Liver (tissue), 9 donors: ENCODE results near the gene MAP3K21. TPM values are rescaled to one million over a fixed set of nuclear protein-coding genes. Genes with fewer than 3 reads are reported as not detected.
A peak's percentile ranks its signal among the peaks of the same experiment; 100 is the strongest.

Source experiments
- DNase-seq: peaks from one replicate; pipeline ENCODE4 v3.0.0-alpha.2; 2017; ENCODE audit warnings: low spot score
- H3K27ac ChIP-seq, 2 donors: one replicate each; pipeline ENCODE4 v1.7.0; 2013; ENCODE audit warnings: inconsistent platforms in 2 of 2, low read length in 2 of 2, control low read depth in 1 of 2, low read depth in 1 of 2, mild to moderate bottlenecking in 1 of 2
- H3K27me3 ChIP-seq, 4 donors: one replicate each; pipeline versions ENCODE4 v1.6.1 to v1.7.0; 2013; ENCODE audit warnings: low read length in 3 of 4, inconsistent platforms in 1 of 4, mild to moderate bottlenecking in 1 of 4, moderate library complexity in 1 of 4; ENCODE audit not compliant: control insufficient read depth in 4 of 4, insufficient read depth in 4 of 4
- H3K36me3 ChIP-seq, 4 donors: one replicate each; pipeline versions ENCODE4 v1.6.1 to v1.7.0; 2013; ENCODE audit warnings: low read length in 3 of 4, mild to moderate bottlenecking in 3 of 4, low read depth in 1 of 4, moderate library complexity in 1 of 4; ENCODE audit not compliant: control insufficient read depth in 4 of 4, insufficient read depth in 3 of 4
- H3K4me1 ChIP-seq, 4 donors: one replicate each; pipeline versions ENCODE4 v1.6.1 to v1.7.0; 2013; ENCODE audit warnings: low read length in 3 of 4, mild to moderate bottlenecking in 3 of 4, moderate library complexity in 1 of 4; ENCODE audit not compliant: control insufficient read depth in 4 of 4, insufficient read depth in 4 of 4
- H3K4me3 ChIP-seq, 3 donors: one replicate each; pipeline versions ENCODE4 v1.6.1 to v1.7.0; 2013; ENCODE audit warnings: low read length in 3 of 3, control low read depth in 1 of 3, low read depth in 1 of 3, mild to moderate bottlenecking in 1 of 3
- H3K9ac ChIP-seq, 2 donors: one replicate each; pipeline ENCODE4 v1.7.0; 2013; ENCODE audit warnings: low read length in 2 of 2, mild to moderate bottlenecking in 2 of 2, moderate library complexity in 2 of 2, control low read depth in 1 of 2, low read depth in 1 of 2
- H3K9me3 ChIP-seq, 4 donors: one replicate each; pipeline versions ENCODE4 v1.6.1 to v1.7.0; 2013; ENCODE audit warnings: low read length in 3 of 4; ENCODE audit not compliant: control insufficient read depth in 4 of 4
- ATF3 ChIP-seq: IDR thresholded peaks from 2 replicates; pipeline ENCODE4 v1.6.1; 2016; ENCODE audit warnings: antibody characterized with exemption
- CTCF ChIP-seq: fragments of 150-350 bp; IDR thresholded peaks from 2 replicates; pipeline ENCODE4 v1.5.1; 2017; ENCODE audit warnings: improper control_type of control experiment, low read depth, low read length; ENCODE audit not compliant: missing input control
- EGR1 ChIP-seq, 2 donors: IDR thresholded peaks; 2 replicates each; pipeline ENCODE4 v1.6.1; 2016 to 2018; ENCODE audit warnings: antibody characterized with exemption in 2 of 2, low read depth in 2 of 2
- FOXA1 ChIP-seq: IDR thresholded peaks from 2 replicates; pipeline ENCODE4 v1.6.1; 2016; ENCODE audit warnings: antibody characterized with exemption
- FOXA2 ChIP-seq: IDR thresholded peaks from 2 replicates; pipeline ENCODE4 v1.6.1; 2016; ENCODE audit warnings: antibody characterized with exemption
- GABPA ChIP-seq, 2 donors: IDR thresholded peaks in 1 of 2; conservative IDR thresholded peaks in 1 of 2; 2 replicates each; pipeline ENCODE4 v1.6.1; 2016; ENCODE audit warnings: antibody characterized with exemption in 2 of 2, mild to moderate bottlenecking in 1 of 2, moderate library complexity in 1 of 2
- HNF4A ChIP-seq, 2 donors: conservative IDR thresholded peaks; 2 replicates each; pipeline ENCODE4 v1.6.1; 2016; ENCODE audit warnings: antibody characterized with exemption in 2 of 2, mild to moderate bottlenecking in 2 of 2
- HNF4G ChIP-seq: IDR thresholded peaks from 2 replicates; pipeline ENCODE4 v1.6.1; 2016; ENCODE audit warnings: antibody characterized with exemption
- JUND ChIP-seq, 2 donors: IDR thresholded peaks; 2 replicates each; pipeline ENCODE4 v1.6.1; 2016; ENCODE audit warnings: antibody characterized with exemption in 2 of 2
- MAX ChIP-seq: IDR thresholded peaks from 2 replicates; pipeline ENCODE4 v1.6.1; 2016; ENCODE audit warnings: antibody characterized with exemption
- NR2F2 ChIP-seq: IDR thresholded peaks from 2 replicates; pipeline ENCODE4 v1.6.1; 2016; ENCODE audit warnings: antibody characterized with exemption
- RAD21 ChIP-seq, 2 donors: IDR thresholded peaks; 2 replicates each; pipeline ENCODE4 v1.6.1; 2016; ENCODE audit warnings: antibody characterized with exemption in 2 of 2, mild to moderate bottlenecking in 2 of 2
- REST ChIP-seq: IDR thresholded peaks from 2 replicates; pipeline ENCODE4 v1.6.1; 2016; ENCODE audit warnings: antibody characterized with exemption, mild to moderate bottlenecking
- RXRA ChIP-seq, 2 donors: IDR thresholded peaks; 2 replicates each; pipeline ENCODE4 v1.6.1; 2017 to 2018; ENCODE audit warnings: antibody characterized with exemption in 2 of 2, mild to moderate bottlenecking in 1 of 2
- SP1 ChIP-seq: IDR thresholded peaks from 2 replicates; pipeline ENCODE4 v1.6.1; 2018; ENCODE audit warnings: antibody characterized with exemption, mild to moderate bottlenecking
- YY1 ChIP-seq: IDR thresholded peaks from 2 replicates; pipeline ENCODE4 v1.6.1; 2016; ENCODE audit warnings: antibody characterized with exemption, mild to moderate bottlenecking
- ZBTB33 ChIP-seq: IDR thresholded peaks from 2 replicates; pipeline ENCODE4 v1.6.1; 2016; ENCODE audit warnings: antibody characterized with exemption
- WGBS: extraction: QIAGEN DNeasy Blood & Tissue Kit; methylation state at CpG from one replicate; pipeline ENCODE4 v1.1.7; 2013; 5-methylcytosine and 5-hydroxymethylcytosine counted together
- polyA plus RNA-seq, 2 donors: library from polyadenylated mRNA; stranded (reverse) in 1 of 2; unstranded in 1 of 2; fragments of 200-250 nt in 1 of 2; fragments of >200 nt in 1 of 2; fragmentation: Nextera tagmentation in 1 of 2; extraction: Ambion mirVana in 1 of 2; gene quantifications; one replicate each; pipeline versions ENCODE4 v1.2.1 to v1.2.3, GENCODE V29; 2013 to 2015
- total RNA-seq, 2 donors: library from RNA; depleted of rRNA; stranded (reverse); fragments of >200 nt; gene quantifications; one replicate each; pipeline ENCODE4 v1.2.3, GENCODE V29; 2014
- donor health status: healthy.
- donor health status: healthy.
- donor health status: healthy.
- donor health status: healthy.
- donor health status: healthy.

The MAP3K21 gene
- total and polyA plus RNA-seq, 4 donors, result 0.51 to 7.3 (median 1.6) TPM

DNA sequence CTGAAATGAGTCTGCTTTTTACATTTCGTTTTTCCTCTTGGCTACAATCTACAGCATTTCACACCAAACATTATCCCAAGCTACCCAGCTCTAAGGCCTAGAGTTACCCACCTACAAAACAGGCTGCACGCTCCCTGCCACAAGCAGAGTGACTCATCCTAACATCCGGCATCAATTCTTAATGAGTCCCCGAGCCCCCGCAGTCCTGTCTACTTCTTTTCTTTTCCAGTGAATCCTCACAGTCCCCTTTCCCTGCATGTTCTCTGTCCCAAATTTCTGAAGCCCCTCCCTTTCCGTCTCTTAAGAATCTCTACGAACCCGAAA is 32.6 kb upstream of the MAP3K21 start (continued):
- no peak for TF ChIP-seq MAX
- TF ChIP-seq RAD21 (IDR thresholded peaks at IDR 0.05), result no peak
- no peak for TF ChIP-seq ZBTB33
- TF ChIP-seq JUND (IDR thresholded peaks at IDR 0.05), result no peak
- TF ChIP-seq NR2F2, result no peak
- TF ChIP-seq RXRA (IDR thresholded peaks at IDR 0.05), result no peak

GRCh38 chr1:233295237-233295974 is 32.1 kb upstream of the MAP3K21 start, which contains the start of gene PCNX2:
TSS of gene PCNX2 (minus strand) at chr1:233295725. CDS start at chr1:233295478, 247 bp downstream.
- H3K27ac ChIP-seq, result no peak within 1 kb of the TSS
- DNase-seq, result no peak
- H3K9me3 ChIP-seq, result no peaks in the 10 kb centered on the region
- H3K9ac ChIP-seq, result no peak within 1 kb of the TSS
- no peak for TF ChIP-seq YY1
- TF ChIP-seq CTCF, result no peak
- no peak for TF ChIP-seq ZBTB33
- TF ChIP-seq RAD21 (IDR thresholded peaks at IDR 0.05), result no peak
- TF ChIP-seq EGR1 (IDR thresholded peaks at IDR 0.05; ENCODE audit: low read depth in 2 of 2), result no peak
- no peak for TF ChIP-seq HNF4A (conservative IDR thresholded peaks at IDR 0.05)
- TF ChIP-seq ATF3, result no peak
- TF ChIP-seq GABPA (IDR thresholded peaks at IDR 0.05 in 1 of 2, conservative IDR thresholded peaks at IDR 0.05 in 1 of 2), result no peak
- TF ChIP-seq HNF4G, result no peak
- no peak for TF ChIP-seq FOXA2
- H3K4me3 ChIP-seq, result peak within 1 kb of the TSS in 2 of 3 donors; percentile 3 to 82
- no peaks in the 10 kb centered on the region for H3K36me3 ChIP-seq
- peaks cover 3 to 7% (median 5%) of the 10 kb centered on the region in 4 donors for H3K4me1 ChIP-seq
- WGBS, result 4% methylated on average over 54 of the region's 54 CpGs
- peaks cover 0 to 4% (median 0%) of the 10 kb centered on the region in 4 donors for H3K27me3 ChIP-seq

DNA sequence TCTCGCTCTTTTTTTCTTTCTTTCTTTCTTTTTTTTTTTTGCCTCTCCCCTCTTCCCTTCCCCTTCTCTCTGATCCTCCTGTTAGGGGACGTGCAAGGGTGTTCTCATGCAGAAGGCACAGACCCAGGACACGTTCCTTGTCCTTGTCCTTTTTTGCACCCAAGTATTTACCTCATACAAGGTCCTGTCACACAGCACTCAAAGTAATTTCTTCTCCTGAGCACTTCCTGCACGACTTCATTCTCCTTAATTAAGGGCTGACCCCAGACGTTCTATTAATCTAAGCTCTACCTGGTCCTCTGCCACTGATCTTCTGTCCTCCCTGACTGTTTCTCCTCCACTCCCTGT is 31.6 kb upstream of the MAP3K21 start:
- Histone ChIP-seq H3K9me3 (no peaks in the 10 kb centered on the region), H3K27me3 (peaks cover 0 to 4% (median 0%) of the 10 kb centered on the region in 4 donors), H3K27ac (no peak overlapping the region), H3K4me3 (no peak overlapping the region), H3K4me1 (peaks cover 3 to 7% (median 5%) of the 10 kb centered on the region in 4 donors), H3K9ac (no peak overlapping the region), H3K36me3 (no peaks in the 10 kb centered on the region)
- no peak for DNase-seq
- WGBS, result 20% methylated on average over 5 of the region's 5 CpGs
- TF ChIP-seq RXRA (IDR thresholded peaks at IDR 0.05) (no peak), GABPA (IDR thresholded peaks at IDR 0.05 in 1 of 2, conservative IDR thresholded peaks at IDR 0.05 in 1 of 2) (no peak), HNF4A (conservative IDR thresholded peaks at IDR 0.05) (no peak), FOXA1 (no peak), EGR1 (IDR thresholded peaks at IDR 0.05; ENCODE audit: low read depth in 2 of 2) (no peak), REST (no peak), FOXA2 (no peak), RAD21 (IDR thresholded peaks at IDR 0.05) (no peak), SP1 (no peak), ATF3 (no peak), MAX (no peak)
